Activated CD4-positive, CD25-positive, alpha-beta regulatory T cell treated with anti-CD3 and anti-CD28 coated beads, Interleukin-2, amount 50 U/mL, for 16 hours (primary cell): Measurements from ENCODE around the gene TNS3.

Experiments used
- DNase-seq: peaks from one replicate; pipeline ENCODE4 v3.0.0-alpha.2; 2020; ENCODE audit warnings: low read depth, low spot score

TNS3 gene

GRCh38 chr7:47581438-47581803, 490 bp downstream of the TNS3 start:
- DNase-seq = no peak

GRCh38 chr7:47580811-47581331, 1.0 kb downstream of the TNS3 start:
- no peak for DNase-seq

GRCh38 chr7:47580175-47580706, 1.7 kb downstream of the TNS3 start:
- DNase-seq = no peak

- DNase-seq = no peak
These were observed 2.5 kb downstream of the TNS3 start for GRCh38 chr7:47579458-47579857.

GRCh38 chr7:47578579-47579270, 3.2 kb downstream of the TNS3 start:
- DNase-seq = no peak

GRCh38 chr7:47577321-47577919, 4.5 kb downstream of the TNS3 start:
- no peak for DNase-seq

- DNase-seq = no peak
These were observed 5.0 kb downstream of the TNS3 start for GRCh38 chr7:47576866-47577306.

- no peak for DNase-seq
These were observed 5.7 kb downstream of the TNS3 start for GRCh38 chr7:47576031-47576865.

- no peak for DNase-seq
These were observed 7.2 kb downstream of the TNS3 start for GRCh38 chr7:47574482-47575329.

- no peak for DNase-seq
These were observed 8.0 kb downstream of the TNS3 start for GRCh38 chr7:47573758-47574481.

- no peak for DNase-seq
These were observed 8.8 kb downstream of the TNS3 start for GRCh38 chr7:47572939-47573757.

- no peak for DNase-seq
These were observed 9.8 kb downstream of the TNS3 start for GRCh38 chr7:47572094-47572445.

- no peak for DNase-seq
These were observed 10.4 kb downstream of the TNS3 start for GRCh38 chr7:47571331-47572093.

GRCh38 chr7:47570649-47571050, 11.3 kb downstream of the TNS3 start:
- DNase-seq = no peak

GRCh38 chr7:47568547-47568946, 13.4 kb downstream of the TNS3 start:
- no peak for DNase-seq

GRCh38 chr7:47568056-47568455, 13.9 kb downstream of the TNS3 start:
- DNase-seq = no peak

- DNase-seq = no peak
These were observed 16.2 kb downstream of the TNS3 start for GRCh38 chr7:47565640-47566250.

GRCh38 chr7:47563521-47563920, 18.4 kb downstream of the TNS3 start:
- DNase-seq = no peak
